Measurements from ENCODE around the gene SERINC2.
"Not testable (repeated sequence)": the region's sequence is repeated elsewhere in the genome, so short reads cannot be mapped to it uniquely, and the experiment has no call there.

SERINC2 gene

DNA sequence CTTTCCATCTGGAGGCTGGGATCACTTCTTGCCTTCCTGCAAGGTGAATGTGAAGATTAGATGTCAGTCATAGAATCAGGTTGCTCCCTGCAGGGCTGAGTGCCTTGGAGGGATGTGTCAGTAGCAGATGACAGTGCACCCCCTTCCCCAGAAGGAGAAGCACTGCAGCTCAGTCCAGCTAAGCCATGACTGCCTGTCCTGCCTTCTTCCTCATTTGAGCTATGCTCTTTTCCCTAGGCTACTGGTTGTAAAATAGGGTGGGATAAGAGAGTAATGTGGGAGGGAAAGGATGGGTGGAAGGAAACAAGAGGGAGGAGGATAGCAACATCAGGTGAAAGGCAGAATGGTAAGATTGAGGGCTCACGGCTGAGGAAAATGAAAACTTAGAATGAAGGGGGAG is 29.0 kb upstream of the SERINC2 start:
- no peak for DNase-seq (ENCODE audit: low read depth in 2 of 2)

DNA sequence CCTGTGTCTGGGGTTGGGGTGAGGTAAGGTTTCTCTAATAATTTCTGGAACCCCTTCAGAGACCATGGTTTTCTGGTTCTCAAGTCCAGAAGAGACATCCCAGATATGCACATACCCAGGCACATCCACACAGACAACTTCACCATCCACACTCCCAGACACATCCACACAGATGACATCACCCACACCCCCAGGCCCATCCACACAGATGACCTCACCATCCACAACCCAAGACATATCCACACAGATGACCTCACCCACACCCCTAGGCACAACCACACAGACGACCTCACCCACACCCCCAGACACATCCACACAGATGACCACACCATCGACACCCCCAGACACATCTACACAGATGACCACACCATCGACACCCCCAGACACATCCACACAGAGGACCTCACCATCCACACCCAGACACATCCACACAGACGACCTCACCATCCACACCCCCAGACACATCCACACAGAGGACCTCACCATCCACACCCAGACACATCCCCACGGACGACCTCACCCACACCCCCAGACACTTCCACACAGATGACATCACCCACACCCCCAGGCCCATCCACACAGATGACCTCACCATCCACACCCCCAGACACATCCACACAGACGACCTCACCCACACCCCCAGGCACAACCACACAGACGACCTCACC is 26.3 kb upstream of the SERINC2 start:
- not testable (repeated sequence) for DNase-seq (ENCODE audit: low read depth in 2 of 2)

DNA sequence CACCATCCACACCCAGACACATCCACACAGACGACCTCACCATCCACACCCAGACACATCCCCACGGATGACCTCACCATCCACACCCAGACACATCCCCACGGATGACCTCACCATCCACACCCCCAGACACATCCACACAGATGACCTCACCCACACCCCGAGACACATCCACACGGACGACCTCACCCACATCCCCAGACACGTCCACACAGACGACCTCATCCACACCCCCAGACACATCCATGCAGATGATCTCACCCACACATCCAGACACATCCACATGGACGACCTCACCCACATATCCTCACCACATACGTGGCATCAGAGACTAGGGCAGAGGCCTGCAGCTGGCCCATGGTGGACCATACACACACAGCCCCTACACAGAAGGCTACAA is 25.4 kb upstream of the SERINC2 start:
- DNase-seq (ENCODE audit: low read depth in 2 of 2) = no peak

DNA sequence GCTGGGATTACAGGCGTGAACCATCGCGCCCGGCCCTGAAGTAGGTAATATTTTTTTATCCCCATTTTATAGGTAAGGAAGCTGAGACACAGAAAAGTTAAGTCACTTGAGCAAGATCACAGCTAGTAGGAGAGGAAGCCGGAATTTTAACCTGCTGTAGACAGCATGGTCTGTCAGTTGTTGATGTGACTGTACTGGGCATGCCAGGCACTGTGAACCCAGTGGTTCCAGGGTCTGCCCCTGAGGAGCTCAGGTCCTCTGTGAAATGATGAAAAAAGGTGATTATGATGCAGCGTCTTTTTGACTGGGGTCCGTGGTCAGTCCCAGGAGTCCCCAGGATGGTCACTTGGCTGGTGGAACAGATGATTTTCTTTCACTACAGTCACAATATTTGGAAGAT is 23.4 kb upstream of the SERINC2 start:
- no peak for DNase-seq (ENCODE audit: low read depth in 2 of 2)

DNA sequence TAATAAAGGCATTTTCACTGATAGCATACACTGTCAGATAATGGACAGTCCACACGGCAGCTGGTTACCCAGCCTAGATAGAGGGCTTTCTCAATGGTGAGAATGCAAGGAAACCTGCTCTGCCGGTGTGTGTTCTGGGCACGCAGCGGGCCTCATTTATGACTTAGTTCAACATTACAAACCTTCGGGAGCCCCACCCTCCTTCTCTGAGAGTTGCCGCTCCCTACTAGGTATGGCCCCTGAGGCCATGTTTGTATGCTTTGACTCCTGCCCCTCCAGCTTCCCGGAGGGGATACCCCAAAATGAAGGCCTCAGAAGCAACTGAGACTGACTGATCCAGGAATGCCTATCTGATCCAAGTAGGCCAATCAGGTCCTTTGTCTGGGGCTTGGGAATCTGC is 22.9 kb upstream of the SERINC2 start:
- DNase-seq (ENCODE audit: low read depth in 2 of 2) = no peak

DNA sequence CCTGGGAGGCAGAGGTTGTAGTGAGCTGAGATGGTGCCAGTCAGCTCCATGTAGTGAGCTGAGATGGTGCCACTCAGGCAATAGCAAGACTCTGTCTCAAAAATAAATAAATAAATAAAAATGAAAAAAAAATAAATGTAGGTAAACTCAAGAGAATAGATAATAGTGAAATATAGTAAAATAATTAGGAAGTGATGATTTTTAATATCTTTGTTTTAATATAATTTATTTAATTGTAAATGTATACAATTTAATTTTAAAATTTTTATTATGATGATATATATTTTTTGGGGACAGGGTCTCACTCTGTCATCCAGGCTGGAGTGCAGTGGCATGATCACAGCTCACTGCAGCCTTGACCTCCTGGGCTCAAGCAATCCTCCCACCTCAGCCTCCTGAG is 19.6 kb upstream of the SERINC2 start:
- DNase-seq (ENCODE audit: low read depth in 2 of 2) = no peak

DNA sequence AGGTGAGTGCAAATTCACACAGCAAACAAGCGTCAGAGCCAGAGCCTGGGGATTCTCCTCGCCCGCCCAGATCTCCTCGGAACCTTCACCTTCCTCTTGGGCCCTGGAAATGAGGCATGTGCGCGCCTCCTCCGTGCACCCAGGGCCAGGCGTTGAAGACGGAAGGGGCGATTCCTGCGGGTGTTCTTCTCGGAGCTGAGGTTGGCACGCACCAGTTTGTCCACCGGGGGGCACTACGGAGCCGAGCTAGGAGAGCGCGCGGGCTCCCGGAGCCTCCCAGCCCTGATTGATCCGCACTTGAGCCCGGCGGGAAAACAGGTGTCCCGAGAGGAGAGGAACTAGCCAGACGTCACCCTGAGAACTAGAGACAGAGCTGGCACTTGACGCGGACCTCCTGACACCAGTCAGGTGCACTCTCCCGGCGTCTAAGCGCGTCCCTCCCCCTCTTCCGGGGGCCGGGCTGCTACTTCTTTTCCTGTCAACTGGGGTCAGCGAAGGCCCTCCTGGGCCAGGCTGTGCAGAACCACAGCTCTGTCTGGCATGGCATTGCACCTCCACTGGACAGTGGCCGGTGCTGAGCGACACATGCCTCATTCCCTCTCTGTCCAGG is 18.3 kb upstream of the SERINC2 start:
- DNase-seq (ENCODE audit: low read depth in 2 of 2) = peak; percentile 29 to 46

DNA sequence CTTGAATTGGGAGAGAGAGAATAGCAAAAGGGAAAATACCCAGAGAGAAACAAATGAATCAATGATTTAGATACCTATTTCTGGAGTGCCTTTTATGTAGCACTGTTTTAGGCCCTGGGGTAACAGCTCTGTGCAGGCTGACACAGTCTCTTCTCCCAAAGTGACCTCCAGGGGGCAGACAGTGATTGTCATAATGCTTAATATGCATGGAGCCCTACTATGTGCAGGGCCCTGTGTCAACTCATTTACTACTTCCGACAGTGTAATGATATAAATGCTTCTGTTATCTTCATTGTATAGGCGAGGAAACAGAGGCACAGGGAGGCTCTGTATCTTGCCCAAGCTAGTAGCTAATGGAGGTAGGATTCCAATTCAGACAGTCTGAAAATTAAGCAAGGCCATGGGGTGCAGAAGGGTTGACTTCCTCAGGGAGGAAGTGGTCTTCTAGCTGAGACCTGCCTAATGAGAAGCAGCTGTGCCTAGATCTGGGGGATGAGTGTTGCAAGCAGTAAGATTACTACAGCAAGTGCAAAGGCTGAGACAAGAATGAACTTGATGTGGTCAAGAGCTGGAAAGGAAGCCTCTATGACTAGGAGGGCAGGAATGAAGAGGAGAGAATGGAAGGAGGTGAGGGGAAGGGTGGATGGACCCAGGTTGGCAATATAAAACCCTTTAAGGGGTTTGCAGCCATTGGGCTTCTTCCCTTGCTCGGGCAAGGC is 16.2 kb upstream of the SERINC2 start:
- no peak for DNase-seq (ENCODE audit: low read depth in 2 of 2)

DNA sequence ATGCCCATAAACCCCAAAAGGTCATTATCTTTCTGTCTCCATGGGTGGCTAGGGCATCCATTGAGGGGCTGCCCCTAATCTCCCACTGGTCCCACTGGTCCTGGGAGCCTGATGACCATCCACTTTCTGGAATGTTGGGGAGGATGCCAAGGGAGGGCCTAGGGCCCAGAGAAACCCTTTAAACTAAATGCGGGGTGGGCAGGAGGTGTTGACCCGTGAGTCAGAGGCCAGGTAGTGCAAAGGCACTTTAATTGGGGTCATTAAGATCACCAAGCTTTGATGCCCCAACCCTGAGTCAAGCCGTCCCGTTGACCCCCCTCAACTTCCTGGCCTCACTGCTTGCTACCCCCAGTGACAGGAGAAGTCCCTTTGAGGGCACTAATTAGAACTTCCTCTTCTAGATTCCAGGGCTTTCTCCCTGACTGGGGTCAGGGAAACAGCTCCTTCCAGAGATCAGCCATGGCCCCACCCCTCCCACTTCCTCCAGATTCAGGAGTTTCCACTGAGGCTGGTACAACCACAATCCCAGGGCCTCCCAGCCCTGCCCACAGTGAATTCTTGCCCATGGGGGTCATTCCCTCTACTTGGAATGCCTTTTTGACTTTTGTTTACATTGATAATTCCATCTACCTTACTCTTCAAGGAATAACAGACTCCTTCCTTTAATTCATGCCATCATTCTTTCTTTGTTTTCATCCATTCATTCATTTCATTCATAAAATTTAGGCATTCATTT is 15.5 kb upstream of the SERINC2 start:
- no peak for DNase-seq (ENCODE audit: low read depth in 2 of 2)

DNA sequence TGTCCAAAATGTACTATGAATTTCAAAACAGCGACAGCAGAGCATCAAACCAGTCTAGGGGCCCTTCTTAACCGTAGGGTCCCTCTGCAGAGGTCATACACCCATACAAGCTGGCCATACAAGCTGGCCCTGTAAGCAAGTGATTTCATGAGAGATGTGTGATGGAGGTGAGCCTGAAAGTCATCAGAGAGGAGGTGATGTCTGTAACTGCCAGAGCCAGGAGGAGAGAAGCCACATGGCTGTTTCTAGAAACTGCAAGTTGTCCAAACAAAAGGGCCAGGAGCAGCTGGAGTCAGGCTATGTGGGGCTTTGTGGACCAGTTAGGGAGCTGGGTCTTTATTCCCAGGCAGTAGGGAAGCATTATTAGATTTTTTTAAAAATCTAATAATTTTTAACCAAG is 14.8 kb upstream of the SERINC2 start:
- no peak for DNase-seq (ENCODE audit: low read depth in 2 of 2)

DNA sequence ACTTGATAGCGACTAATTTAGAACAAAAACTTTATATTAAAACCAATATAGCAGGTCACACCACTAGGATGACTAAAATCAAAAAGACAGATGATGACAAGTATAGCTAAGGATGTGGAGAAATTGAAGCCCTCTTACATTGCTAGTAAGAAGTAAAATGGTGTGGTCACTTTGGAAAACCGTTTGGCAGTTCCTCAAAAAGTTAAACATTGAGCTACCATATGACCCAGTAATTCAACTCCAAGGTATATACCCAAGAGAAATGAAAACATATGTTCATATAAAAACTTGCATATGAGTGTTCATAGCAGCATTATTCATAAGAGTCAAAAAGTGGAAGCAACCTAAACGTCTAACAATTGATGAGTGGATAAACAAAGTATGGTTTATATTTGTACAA is 13.0 kb upstream of the SERINC2 start:
- DNase-seq (ENCODE audit: low read depth in 2 of 2) = no peak

DNA sequence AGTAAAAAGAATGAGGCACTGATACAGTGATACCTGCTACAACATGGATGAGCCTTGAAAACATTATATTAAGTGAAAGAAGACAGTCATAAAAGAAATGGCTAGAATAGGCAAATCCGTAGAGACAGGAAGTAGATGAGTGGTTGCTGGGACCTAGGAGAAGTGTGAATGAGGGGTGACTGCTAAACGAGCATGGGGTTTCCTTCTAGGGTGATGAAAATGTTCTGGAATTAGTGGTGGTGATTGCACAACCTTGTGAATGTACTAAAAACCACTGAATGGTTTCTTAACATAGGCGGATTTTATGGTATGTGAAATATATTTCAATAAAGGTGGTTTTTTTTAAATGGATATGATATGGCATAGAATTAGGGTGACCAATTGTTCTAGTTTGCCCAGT is 12.6 kb upstream of the SERINC2 start:
- DNase-seq (ENCODE audit: low read depth in 2 of 2) = no peak

DNA sequence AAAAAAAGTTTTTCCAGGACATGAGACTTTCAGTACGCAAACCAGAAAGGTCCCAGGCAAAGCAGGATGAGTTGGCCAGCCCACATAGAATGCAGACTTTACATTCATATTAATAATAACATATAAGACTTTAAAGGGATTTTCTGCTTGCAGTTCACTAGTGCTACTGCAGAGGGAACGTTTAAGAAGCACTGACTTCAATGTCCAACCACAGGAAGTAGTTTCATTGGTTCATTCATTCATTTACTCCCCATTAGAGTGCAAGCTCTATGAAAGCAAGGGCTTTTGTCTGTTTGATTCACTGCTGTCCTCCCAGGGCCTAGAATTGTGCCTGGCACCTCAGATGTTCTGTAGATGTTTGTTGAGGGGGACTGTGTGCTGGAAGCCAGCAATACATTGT is 11.8 kb upstream of the SERINC2 start:
- no peak for DNase-seq (ENCODE audit: low read depth in 2 of 2)

DNA sequence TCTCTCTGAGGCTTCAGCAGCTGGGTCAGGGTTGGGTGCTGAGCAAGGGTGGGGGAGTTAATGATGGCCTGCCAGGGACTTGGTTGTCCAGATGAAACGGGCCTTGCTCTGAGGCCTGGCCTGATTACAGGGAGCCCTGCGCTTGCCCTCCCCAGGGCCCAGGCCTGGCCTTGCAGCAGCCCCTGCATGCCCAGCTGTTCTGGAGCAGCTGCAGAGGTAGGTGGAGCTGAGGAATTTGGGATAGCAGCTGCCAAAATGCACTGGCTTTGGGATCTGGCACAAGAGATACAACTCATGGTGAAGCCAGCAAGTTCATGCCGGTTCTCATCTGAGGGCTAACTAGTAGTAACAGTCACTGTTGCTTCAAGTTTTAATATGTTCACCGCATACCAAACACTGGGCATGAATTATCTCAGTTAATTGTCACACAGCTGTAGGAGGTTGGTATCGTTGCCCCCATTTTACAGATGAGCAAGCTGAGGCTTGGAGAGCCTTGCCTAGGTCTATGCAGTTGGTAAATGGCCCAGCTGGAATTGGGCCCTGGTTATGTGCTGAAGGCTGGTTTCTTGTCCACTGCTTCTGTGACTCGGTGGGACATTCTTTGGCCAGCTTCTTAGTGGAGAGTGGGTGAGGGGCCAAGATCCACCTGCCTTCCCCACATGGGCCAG is 7.3 kb upstream of the SERINC2 start:
- no peak for DNase-seq (ENCODE audit: low read depth in 2 of 2)

DNA sequence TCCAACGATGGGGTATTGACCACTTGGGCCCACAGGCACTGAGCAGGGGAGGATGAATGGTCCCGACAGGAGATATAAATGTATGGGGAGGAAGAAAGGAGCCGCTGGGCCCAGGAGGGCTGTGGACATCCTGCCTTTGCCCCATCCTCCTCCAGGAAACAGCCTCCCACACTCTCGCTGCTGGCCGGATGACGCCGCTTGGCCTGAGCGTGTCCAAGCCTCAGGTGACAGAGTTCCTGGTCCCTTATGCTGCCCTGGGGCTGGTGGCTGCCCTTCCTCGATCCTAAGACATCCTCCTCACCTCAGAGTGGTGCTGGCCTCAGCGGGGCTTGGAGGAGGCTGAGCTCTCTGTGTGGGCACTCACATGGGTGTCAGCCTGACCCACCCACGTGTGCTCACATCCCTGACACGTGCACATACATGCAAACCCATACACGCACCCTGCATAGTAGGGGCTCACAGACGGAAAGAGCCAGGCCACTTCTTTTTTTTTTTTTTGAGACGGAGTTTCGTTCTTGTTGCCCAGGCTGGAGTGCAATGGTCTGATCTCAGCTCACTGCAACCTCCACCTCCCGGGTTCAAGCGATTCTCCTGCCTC is 5.9 kb upstream of the SERINC2 start:
- DNase-seq (ENCODE audit: low read depth in 2 of 2) = no peak

DNA sequence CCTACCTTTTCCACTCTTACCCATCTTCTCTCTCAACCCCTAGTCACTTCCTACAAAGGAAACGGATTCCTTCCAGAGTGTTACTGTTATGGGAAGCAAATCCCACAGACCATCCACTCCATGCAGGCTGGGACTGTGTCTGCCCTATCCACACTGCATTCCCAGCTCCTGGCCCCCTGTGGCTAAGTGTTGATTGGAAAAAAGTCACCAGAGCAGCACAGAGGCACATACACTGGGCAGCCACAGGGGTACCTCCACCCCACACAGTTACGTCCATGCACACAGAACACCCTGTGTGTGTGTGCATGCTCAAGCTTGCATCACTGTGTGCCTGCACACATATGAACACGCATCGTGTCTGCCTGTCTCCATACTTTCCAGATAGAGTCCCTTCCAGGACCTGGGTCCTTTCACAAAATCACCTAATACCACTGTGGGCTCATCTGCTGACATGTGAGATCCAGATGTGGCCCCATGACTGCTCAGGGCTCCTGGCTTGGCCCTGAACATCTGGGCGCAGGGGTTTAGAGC is 4.2 kb upstream of the SERINC2 start:
- DNase-seq (ENCODE audit: low read depth in 2 of 2) = no peak

DNA sequence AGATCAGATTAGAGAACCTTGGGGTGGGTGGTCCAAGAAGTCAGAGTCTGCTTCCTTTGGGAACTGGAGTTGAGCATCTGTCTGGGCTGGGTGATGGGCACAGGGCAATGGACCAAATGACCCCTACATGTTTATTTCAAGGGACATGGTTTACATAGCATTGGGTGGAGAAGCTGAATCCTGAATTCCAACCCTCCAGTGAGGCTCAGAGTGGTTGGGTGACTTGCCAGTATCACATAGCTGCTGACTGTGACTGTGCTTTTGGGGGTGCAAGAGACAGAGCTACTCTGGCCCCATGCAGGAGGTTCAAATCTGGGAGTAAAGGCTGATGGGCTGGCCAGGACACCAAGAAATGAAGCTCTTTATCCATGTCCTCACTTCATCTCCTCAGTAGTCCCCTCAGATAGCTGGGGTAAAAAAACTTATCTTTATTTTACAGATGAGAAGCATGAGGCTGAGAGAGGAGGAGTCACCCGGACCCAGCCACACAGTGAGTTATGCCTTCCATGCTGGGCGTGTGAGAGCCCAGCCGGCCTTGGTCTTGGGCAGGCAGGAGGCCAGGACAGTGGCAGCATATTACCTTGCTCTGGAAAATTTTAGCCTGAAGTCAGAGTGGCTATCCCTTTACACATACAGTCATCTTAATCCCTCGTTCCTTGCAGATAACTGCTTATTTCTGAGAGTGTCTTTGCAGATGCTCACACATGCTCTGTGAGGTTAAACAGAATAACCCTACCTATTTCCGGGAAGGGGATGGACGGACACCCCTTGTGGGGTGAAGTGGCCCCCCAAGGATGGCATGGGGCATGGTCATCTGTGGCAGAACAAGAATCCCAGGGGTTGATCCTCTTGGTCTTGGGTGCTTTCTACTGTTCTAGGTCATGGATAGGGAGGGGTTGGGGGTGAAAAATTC is 2.8 kb upstream of the SERINC2 start:
- DNase-seq (ENCODE audit: low read depth in 2 of 2) = no peak

DNA sequence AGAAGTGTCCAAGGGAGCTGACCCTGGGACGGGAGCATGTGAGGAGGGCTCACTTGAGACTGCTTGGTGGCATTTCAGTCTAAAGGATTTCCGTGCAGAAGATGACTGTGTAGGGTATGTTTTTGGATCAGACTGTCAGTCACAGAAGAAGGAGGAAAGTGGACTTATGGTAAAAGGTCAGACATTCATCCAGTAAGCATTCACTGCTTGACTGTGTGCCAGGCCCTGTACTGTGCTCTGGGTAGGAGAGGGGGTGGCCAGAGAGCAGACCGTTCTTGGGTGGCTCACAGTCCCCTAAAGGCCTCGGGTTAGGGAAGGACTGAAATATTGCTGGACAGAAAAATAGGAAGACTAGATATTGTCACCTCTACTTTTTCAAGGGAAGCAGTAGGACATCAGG is 2.1 kb upstream of the SERINC2 start:
- DNase-seq (ENCODE audit: low read depth in 2 of 2) = no peak

DNA sequence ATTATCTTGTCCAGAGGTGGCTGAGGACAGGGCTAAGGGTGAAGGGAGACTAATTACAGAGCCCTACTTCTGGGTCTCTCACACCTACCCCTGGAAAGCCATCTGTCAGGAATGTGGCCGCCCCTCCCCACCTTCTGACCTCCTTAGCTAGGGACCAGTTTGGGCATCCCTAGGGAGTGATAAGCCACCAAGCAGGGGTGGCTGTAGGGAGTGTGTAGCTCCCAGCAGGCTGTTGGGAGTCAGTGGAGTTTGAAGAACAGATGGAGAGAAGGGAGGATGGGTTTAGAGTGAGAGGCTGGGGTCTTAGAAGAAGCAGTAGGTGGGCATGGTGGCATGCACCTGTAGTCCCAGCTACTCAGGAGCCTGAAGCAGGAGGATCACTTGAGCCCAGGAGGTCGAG is 808 bp upstream of the SERINC2 start:
- DNase-seq (ENCODE audit: low read depth in 2 of 2) = no peak

DNA sequence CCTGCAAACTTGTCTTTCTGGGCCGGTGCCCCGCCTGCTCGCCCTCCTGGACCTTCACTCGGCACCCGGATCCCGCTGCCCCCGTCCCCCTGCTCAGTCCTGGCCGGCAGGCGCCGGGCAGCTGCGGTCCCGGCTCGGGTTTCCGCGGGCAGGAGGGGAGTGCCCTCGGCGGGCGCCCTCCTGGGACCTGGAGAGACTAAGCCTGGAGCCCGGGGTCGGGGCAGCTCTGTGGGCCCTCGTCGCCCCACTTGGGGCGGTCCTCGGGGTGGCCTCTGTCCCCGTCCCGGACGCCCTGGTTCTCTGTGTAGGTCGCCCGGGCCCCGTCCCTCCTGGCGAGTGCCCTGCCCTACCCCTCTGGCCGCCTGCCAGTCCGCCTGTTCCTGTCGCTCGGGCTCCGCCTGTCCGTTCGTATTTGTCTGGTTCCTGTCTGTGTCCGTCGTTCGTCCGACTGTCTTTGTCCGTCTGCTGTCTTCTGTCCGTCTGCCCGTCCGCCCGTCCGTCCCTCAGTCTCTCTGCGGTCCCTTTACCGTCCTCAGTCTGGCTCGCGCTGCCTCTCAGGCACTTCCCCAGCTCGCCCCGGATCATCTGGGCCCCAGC is 490 bp downstream of the SERINC2 start:
- DNase-seq (ENCODE audit: low read depth in 2 of 2) = no peak
